Ovary (tissue), 9 donors: Measurements from ENCODE around the gene ODAD2. TPM values are rescaled to one million over a fixed set of nuclear protein-coding genes. Genes with fewer than 3 reads are reported as not detected.

ENCODE experiments used
- DNase-seq, 5 donors: peaks; one replicate each; pipeline ENCODE4 v3.0.0-alpha.2; 2019 to 2020
- H3K27ac ChIP-seq, 2 donors: fragments of 200-600 bp; one replicate each; pipeline versions ENCODE4 v1.5.1 to v1.8.0; 2019 to 2022
- H3K27me3 ChIP-seq: fragments of 200-600 bp; one replicate; pipeline ENCODE4 v1.8.0; 2022
- H3K36me3 ChIP-seq: fragments of 200-600 bp; sonication (generic); one replicate; pipeline ENCODE4 v1.5.1; 2019
- H3K4me1 ChIP-seq: one replicate; pipeline ENCODE4 v1.8.1; 2013; ENCODE audit warnings: mild to moderate bottlenecking, moderate library complexity; ENCODE audit not compliant: insufficient read depth
- H3K4me3 ChIP-seq: fragments of 200-600 bp; sonication (generic); one replicate; pipeline ENCODE4 v1.5.1; 2017
- H3K9me3 ChIP-seq, 2 donors: fragments of 200-600 bp in 1 of 2; sonication (generic) in 1 of 2; one replicate each; pipeline versions ENCODE4 v1.5.1 to v1.8.1; 2013 to 2019; ENCODE audit warnings: mild to moderate bottlenecking in 1 of 2, moderate library complexity in 1 of 2
- CTCF ChIP-seq, 3 donors: fragments of 450-650 bp in 2 of 3; fragments of 200-600 bp in 1 of 3; IDR thresholded peaks; one replicate each; pipeline versions ENCODE4 v1.5.1 to v1.8.0; 2016 to 2022; ENCODE audit warnings: antibody characterized with exemption in 3 of 3, mild to moderate bottlenecking in 1 of 3
- EP300 ChIP-seq: sonication (generic); formaldehyde crosslinking; IDR thresholded peaks from one replicate; pipeline ENCODE4 v1.6.1; 2017; ENCODE audit warnings: antibody characterized with exemption
- POLR2A ChIP-seq: fragments of 450-650 bp; IDR thresholded peaks from one replicate; pipeline ENCODE4 v1.6.1; 2017; ENCODE audit warnings: antibody characterized with exemption, mild to moderate bottlenecking, moderate library complexity
- WGBS, 3 donors: extraction: QIAGEN DNeasy Blood & Tissue Kit in 1 of 3; methylation state at CpG; one replicate each; pipeline versions ENCODE4 v1.1.5 to v1.1.7; 2013 to 2017; 5-methylcytosine and 5-hydroxymethylcytosine counted together
- intact Hi-C, 4 donors: fragments of 100-400 bp; cut with DNase I; formaldehyde crosslinking; loops; one replicate each; pipeline versions ENCODE4 v1.11.0 to v1.15.1; 2022 to 2023
- polyA plus RNA-seq, 2 donors: library from polyadenylated mRNA; stranded (reverse); fragments of 200-250 nt in 1 of 2; fragments of 350-450 nt in 1 of 2; fragmentation: Illumina TruSeq in 1 of 2; extraction: RNeasy Lipid Tissue Mini Kit (QIAGEN cat#74804) in 1 of 2; gene quantifications; one replicate each; pipeline ENCODE4 v1.2.3, GENCODE V29; 2013 to 2014
- total RNA-seq, 7 donors: library from RNA; depleted of rRNA in 2 of 7; stranded (reverse); fragments of >200 nt in 2 of 7; fragmentation: NEBNext Ultra II Directional in 3 of 7; extraction: Animal tissue kit (Norgen Biotek cat#: 25700) in 3 of 7; gene quantifications; one replicate each; pipeline versions ENCODE4 v1.1.0 to v1.2.4, GENCODE V29; 2016 to 2023
- donor health status: DM: no; HTN: no; CAD: no; lungs with moderate emphysema.
- donor health status: DM: no; HTN: no; CAD: no.
- donor health status: Bipolar disorder and iron deficiency.
- donor health status: DM: yes; HTN: yes; CAD: no.
- donor health status: DM: no; HTN: no; CAD: no.
- donor health status: DM: yes; HTN: yes; CAD: no.

Gene ODAD2
- total and polyA plus RNA-seq, 9 donors = 0.83 to 11.0 (median 2.5) TPM

- H3K27me3 ChIP-seq = no peaks in the 10 kb centered on the region
- peak in 4 of 5 donors; percentile 13 to 28 (median 25) for DNase-seq
- WGBS, 3 donors = 60 to 78% (median 69%) methylated on average over 3 of the region's 3 CpGs
- H3K4me1 ChIP-seq = peaks cover 10% of the 10 kb centered on the region
- peak overlapping the region in 1 of 2 donors; percentile 48 for H3K27ac ChIP-seq
- TF ChIP-seq CTCF (IDR thresholded peaks at IDR 0.05) (no peak), POLR2A (no peak), EP300 (no peak)
- no peaks in the 10 kb centered on the region for H3K9me3 ChIP-seq
- intact Hi-C loops = loop anchor here in 1 of 4 donors (10.0 kb wide), 1 partner anchor 76 kb away; the partner anchor contains the start of gene MKX
- H3K4me3 ChIP-seq = no peak overlapping the region
- no peaks in the 10 kb centered on the region for H3K36me3 ChIP-seq
Measured at GRCh38 chr10:27820637-27821036, 178.2 kb downstream of the ODAD2 start.

GRCh38 chr10:27819781-27820531 lies 178.9 kb downstream of the ODAD2 start:
- Histone ChIP-seq H3K36me3 (no peaks in the 10 kb centered on the region), H3K4me3 (no peak overlapping the region), H3K4me1 (peaks cover 10% of the 10 kb centered on the region), H3K9me3 (no peaks in the 10 kb centered on the region), H3K27ac (peak overlapping the region in 1 of 2 donors; percentile 48), H3K27me3 (no peaks in the 10 kb centered on the region)
- 55 to 56% (median 55%) methylated on average over 9 of the region's 9 CpGs for WGBS, 3 donors
- peak; percentile 43 to 68 (median 59) for DNase-seq
- intact Hi-C loops = loop anchor here in 2 of 4 donors (10.0 kb wide), 1 partner anchor 75 kb away; the partner anchor contains the start of gene MKX (in 2 of the 2)
- TF ChIP-seq POLR2A (no peak), EP300 (peak; percentile 4)

DNA sequence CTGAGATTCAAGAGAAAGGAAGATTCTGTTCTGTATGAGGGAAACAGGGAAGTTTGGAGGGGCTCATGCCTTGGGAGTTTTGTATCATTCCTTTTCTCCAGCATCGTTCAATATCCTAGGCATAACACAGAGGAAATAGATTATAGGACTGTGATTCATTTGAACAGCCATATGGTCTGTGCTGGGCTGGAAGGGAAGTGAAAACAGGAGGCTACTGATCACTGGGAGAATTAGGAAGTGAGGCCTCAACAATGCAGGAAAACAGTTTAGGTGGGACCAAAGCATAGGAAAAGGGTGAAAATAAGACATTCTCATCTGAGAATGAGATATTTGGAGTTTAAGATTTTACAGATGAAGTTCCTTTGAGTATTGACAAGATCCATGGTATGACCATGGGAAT lies 182.6 kb downstream of the ODAD2 start:
- no peak overlapping the region for H3K4me3 ChIP-seq
- intact Hi-C loops = loop anchor here in 1 of 4 donors (10.0 kb wide), 1 partner anchor 72 kb away; the partner anchor contains the start of gene MKX
- H3K27ac ChIP-seq = no peak overlapping the region
- no peak for TF ChIP-seq EP300
- H3K36me3 ChIP-seq = no peaks in the 10 kb centered on the region
- WGBS, 3 donors = 50 to 67% (median 64%) methylated on average over 1 of the region's 1 CpG
- no peak for DNase-seq
- no peaks in the 10 kb centered on the region for H3K27me3 ChIP-seq
- peaks cover 7% of the 10 kb centered on the region for H3K4me1 ChIP-seq
- no peaks in the 10 kb centered on the region for H3K9me3 ChIP-seq

DNA sequence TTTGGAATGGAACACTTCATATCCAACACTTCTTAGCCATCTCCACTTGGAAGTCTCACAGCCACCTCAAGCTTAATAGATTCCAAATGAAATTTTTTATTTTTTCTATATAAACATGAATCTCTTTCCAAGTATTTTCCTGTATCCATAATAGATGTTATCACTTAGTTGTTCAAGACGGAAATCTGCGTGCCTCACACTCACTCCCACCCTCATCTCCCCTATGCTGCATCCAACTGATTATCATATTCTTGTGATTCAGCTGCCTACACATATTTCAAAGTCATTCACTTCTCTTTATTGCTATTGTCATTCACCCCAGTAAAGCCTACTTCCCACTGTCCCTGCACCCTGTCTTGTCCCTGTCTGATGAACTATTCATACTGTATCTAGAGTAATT lies 183.0 kb downstream of the ODAD2 start:
- intact Hi-C loops = loop anchor here in 1 of 4 donors (10.0 kb wide), 1 partner anchor 71 kb away; the partner anchor contains the start of gene MKX

GRCh38 chr10:27815261-27815660 lies 183.6 kb downstream of the ODAD2 start:
- no peak for DNase-seq
- intact Hi-C loops = loop anchor here in 1 of 4 donors (10.0 kb wide), 1 partner anchor 70 kb away; the partner anchor contains the start of gene MKX

More for the DNA sequence above, 183.0 kb downstream of the ODAD2 start:
- Histone ChIP-seq H3K4me3 (no peak overlapping the region), H3K4me1 (peaks cover 7% of the 10 kb centered on the region), H3K27me3 (no peaks in the 10 kb centered on the region), H3K27ac (no peak overlapping the region), H3K9me3 (no peaks in the 10 kb centered on the region), H3K36me3 (no peaks in the 10 kb centered on the region)
- DNase-seq = no peak
- 77 to 87% (median 85%) methylated on average over 2 of the region's 2 CpGs for WGBS, 3 donors
- TF ChIP-seq EP300 = no peak
- no peak for TF ChIP-seq POLR2A
- TF ChIP-seq CTCF (IDR thresholded peaks at IDR 0.05) = no peak

More at GRCh38 chr10:27815261-27815660, 183.6 kb downstream of the ODAD2 start:
- TF ChIP-seq POLR2A = no peak
- no peak for TF ChIP-seq EP300
- TF ChIP-seq CTCF (IDR thresholded peaks at IDR 0.05) = no peak
- Histone ChIP-seq H3K4me1 (peaks cover 5% of the 10 kb centered on the region), H3K4me3 (no peak overlapping the region), H3K36me3 (no peaks in the 10 kb centered on the region), H3K27me3 (no peaks in the 10 kb centered on the region), H3K9me3 (no peaks in the 10 kb centered on the region), H3K27ac (no peak overlapping the region)
- WGBS, 3 donors = 67 to 76% (median 70%) methylated on average over 3 of the region's 3 CpGs
